HEK293 (cell line): Measurements from ENCODE around the gene OTX1.

Source experiments
- CTCF ChIA-PET: fragments of 350-600 bp; formaldehyde crosslinking; extraction: SDS; loops from one replicate; lab custom pipeline; 2021; ENCODE audit warnings: antibody characterized with exemption; lab: Yijun Ruan, JAX
- POLR2A ChIA-PET: fragments of 300-600 bp; formaldehyde crosslinking; extraction: SDS; loops from one replicate; lab custom pipeline; 2020; ENCODE audit warnings: antibody characterized with exemption, inconsistent platforms; lab: Yijun Ruan, JAX
- H3K27ac ChIP-seq: fragments of 200-500 bp; sonication (Bioruptor generic); 2 replicates; pipeline ENCODE4 v1.5.1; 2014; ENCODE audit warnings: low read depth, low read length, control low read depth, inconsistent platforms; ENCODE audit errors: extremely low read depth
- H3K36me3 ChIP-seq, 2 experiments: fragments of 200-500 bp in 1 of 2; sonication (Bioruptor generic) in 1 of 2; 1 replicate in 1 of 2; 2 replicates in 1 of 2; pipeline ENCODE4 v1.5.1; 2014 to 2017; ENCODE audit warnings: inconsistent platforms in 2 of 2, low read length in 2 of 2; ENCODE audit not compliant: control insufficient read depth in 2 of 2, insufficient read depth in 1 of 2
- H3K4me1 ChIP-seq: fragments of 200-500 bp; sonication (Bioruptor generic); 2 replicates; pipeline ENCODE4 v1.5.1; 2014; ENCODE audit warnings: mild to moderate bottlenecking, low read length, inconsistent platforms; ENCODE audit not compliant: control insufficient read depth, insufficient read depth
- H3K4me3 ChIP-seq: 2 replicates; pipeline ENCODE4 v1.5.1; 2011; ENCODE audit warnings: low read depth, mild to moderate bottlenecking, control low read depth, low read length, moderate library complexity
- H3K9me3 ChIP-seq: fragments of 200-500 bp; sonication (Bioruptor generic); 2 replicates; pipeline ENCODE4 v1.5.1; 2014; ENCODE audit warnings: low read depth, low read length, inconsistent platforms; ENCODE audit not compliant: control insufficient read depth, insufficient read depth
- ATF2 ChIP-seq: fragments of 450-650 bp; formaldehyde crosslinking; IDR thresholded peaks from 2 replicates; pipeline ENCODE4 v1.5.1; 2016; ENCODE audit warnings: missing biosample characterization, missing genetic modification characterization, low read depth
- GLI4 ChIP-seq: fragments of 450-650 bp; formaldehyde crosslinking; IDR thresholded peaks from 2 replicates; pipeline ENCODE4 v1.5.1; 2016; ENCODE audit warnings: missing biosample characterization, missing genetic modification characterization
- IKZF3 ChIP-seq: fragments of 450-650 bp; IDR thresholded peaks from 2 replicates; pipeline ENCODE4 v1.5.0; 2018; ENCODE audit warnings: missing biosample characterization, mild to moderate bottlenecking, missing genetic modification characterization, moderate library complexity
- KLF16 ChIP-seq: fragments of 450-650 bp; formaldehyde crosslinking; IDR thresholded peaks from 2 replicates; pipeline ENCODE4 v1.5.1; 2017; ENCODE audit warnings: missing biosample characterization, missing genetic modification characterization
- KLF8 ChIP-seq: fragments of 450-650 bp; formaldehyde crosslinking; IDR thresholded peaks from 2 replicates; pipeline ENCODE4 v1.5.1; 2016; ENCODE audit warnings: missing biosample characterization, missing genetic modification characterization
- MEIS1 ChIP-seq: sonication (generic); formaldehyde crosslinking; IDR thresholded peaks from 2 replicates; pipeline ENCODE4 v1.8.1; 2022; ENCODE audit warnings: missing genetic modification reagents, mild to moderate bottlenecking, borderline replicate concordance
- OVOL3 ChIP-seq: fragments of 450-650 bp; formaldehyde crosslinking; IDR thresholded peaks from 2 replicates; pipeline ENCODE4 v1.5.1; 2016; ENCODE audit warnings: missing biosample characterization, missing genetic modification characterization
- TCF7L2 ChIP-seq: IDR thresholded peaks from 2 replicates; pipeline ENCODE4 v1.6.1; 2011; ENCODE audit warnings: low read depth, mild to moderate bottlenecking, inconsistent platforms, low read length, moderate library complexity, borderline replicate concordance
- ZBTB20 ChIP-seq: fragments of 450-650 bp; formaldehyde crosslinking; IDR thresholded peaks from 2 replicates; pipeline ENCODE4 v1.5.1; 2016; ENCODE audit warnings: missing biosample characterization, missing genetic modification characterization
- ZFP69B ChIP-seq: fragments of 450-650 bp; formaldehyde crosslinking; IDR thresholded peaks from 2 replicates; pipeline ENCODE4 v1.5.1; 2016; ENCODE audit warnings: missing biosample characterization, missing genetic modification characterization
- ZNF140 ChIP-seq: fragments of 450-650 bp; formaldehyde crosslinking; IDR thresholded peaks from 2 replicates; pipeline ENCODE4 v1.5.1; 2016; ENCODE audit warnings: missing biosample characterization, missing genetic modification characterization
- ZNF155 ChIP-seq: fragments of 450-650 bp; formaldehyde crosslinking; IDR thresholded peaks from 2 replicates; pipeline ENCODE4 v1.5.1; 2016; ENCODE audit warnings: missing biosample characterization, missing genetic modification characterization
- ZNF169 ChIP-seq: fragments of 450-650 bp; formaldehyde crosslinking; IDR thresholded peaks from 2 replicates; pipeline ENCODE4 v1.5.1; 2016; ENCODE audit warnings: missing biosample characterization, missing genetic modification characterization
- ZNF174 ChIP-seq: fragments of 450-650 bp; formaldehyde crosslinking; IDR thresholded peaks from 2 replicates; pipeline ENCODE4 v1.5.0; 2017; ENCODE audit warnings: missing biosample characterization, mild to moderate bottlenecking, missing genetic modification characterization
- ZNF184 ChIP-seq: fragments of 450-650 bp; IDR thresholded peaks from 2 replicates; pipeline ENCODE4 v1.5.1; 2018; ENCODE audit warnings: missing biosample characterization, mild to moderate bottlenecking, missing genetic modification characterization
- ZNF211 ChIP-seq: fragments of 450-650 bp; formaldehyde crosslinking; IDR thresholded peaks from 2 replicates; pipeline ENCODE4 v1.5.1; 2016; ENCODE audit warnings: low read depth, missing biosample characterization, missing genetic modification characterization
- ZNF23 ChIP-seq: fragments of 450-650 bp; formaldehyde crosslinking; IDR thresholded peaks from 2 replicates; pipeline ENCODE4 v1.5.1; 2016; ENCODE audit warnings: missing biosample characterization, missing genetic modification characterization, borderline replicate concordance
- ZNF24 ChIP-seq: fragments of 450-650 bp; formaldehyde crosslinking; IDR thresholded peaks from 2 replicates; pipeline ENCODE4 v1.5.1; 2016; ENCODE audit warnings: missing biosample characterization, missing genetic modification characterization
- ZNF280C ChIP-seq: fragments of 450-650 bp; formaldehyde crosslinking; IDR thresholded peaks from 2 replicates; pipeline ENCODE4 v1.5.1; 2016; ENCODE audit warnings: missing biosample characterization, missing genetic modification characterization
- ZNF311 ChIP-seq: fragments of 450-650 bp; formaldehyde crosslinking; IDR thresholded peaks from 2 replicates; pipeline ENCODE4 v1.5.1; 2017; ENCODE audit warnings: missing biosample characterization, missing genetic modification characterization, borderline replicate concordance
- ZNF341 ChIP-seq: fragments of 450-650 bp; formaldehyde crosslinking; IDR thresholded peaks from 2 replicates; pipeline ENCODE4; 2016; ENCODE audit warnings: low read depth, missing biosample characterization, missing genetic modification characterization
- ZNF362 ChIP-seq: fragments of 450-650 bp; formaldehyde crosslinking; IDR thresholded peaks from 2 replicates; pipeline ENCODE4 v1.5.1; 2016; ENCODE audit warnings: missing biosample characterization, missing genetic modification characterization
- ZNF521 ChIP-seq: fragments of 450-650 bp; formaldehyde crosslinking; IDR thresholded peaks from 2 replicates; pipeline ENCODE4 v1.5.1; 2017; ENCODE audit warnings: missing biosample characterization, mild to moderate bottlenecking, missing genetic modification characterization
- ZNF530 ChIP-seq: fragments of 450-650 bp; formaldehyde crosslinking; IDR thresholded peaks from 2 replicates; pipeline ENCODE4 v1.5.1; 2016; ENCODE audit warnings: low read depth, missing biosample characterization, missing genetic modification characterization
- ZNF549 ChIP-seq: fragments of 450-650 bp; IDR thresholded peaks from 2 replicates; pipeline ENCODE4 v1.5.1; 2018; ENCODE audit warnings: missing biosample characterization, missing genetic modification characterization, mild to moderate bottlenecking, inconsistent platforms, moderate library complexity
- ZNF610 ChIP-seq: fragments of 450-650 bp; formaldehyde crosslinking; IDR thresholded peaks from 2 replicates; pipeline ENCODE4 v1.5.1; 2016; ENCODE audit warnings: missing biosample characterization, missing genetic modification characterization, borderline replicate concordance
- ZNF624 ChIP-seq: fragments of 450-650 bp; formaldehyde crosslinking; IDR thresholded peaks from 2 replicates; pipeline ENCODE4 v1.5.1; 2017; ENCODE audit warnings: missing biosample characterization, missing genetic modification characterization
- ZNF654 ChIP-seq: fragments of 450-650 bp; formaldehyde crosslinking; IDR thresholded peaks from 2 replicates; pipeline ENCODE4 v1.5.1; 2016; ENCODE audit warnings: low read depth, missing biosample characterization, missing genetic modification characterization
- ZNF701 ChIP-seq: fragments of 450-650 bp; formaldehyde crosslinking; IDR thresholded peaks from 2 replicates; pipeline ENCODE4 v1.5.1; 2016; ENCODE audit warnings: missing biosample characterization, missing genetic modification characterization
- ZNF837 ChIP-seq: fragments of 450-650 bp; formaldehyde crosslinking; IDR thresholded peaks from 2 replicates; pipeline ENCODE4 v1.5.1; 2016; ENCODE audit warnings: missing biosample characterization, missing genetic modification characterization
- ZSCAN30 ChIP-seq: fragments of 450-650 bp; IDR thresholded peaks from 2 replicates; pipeline ENCODE4 v1.5.1; 2018; ENCODE audit warnings: missing biosample characterization, mild to moderate bottlenecking, missing genetic modification characterization, moderate library complexity
- ZXDB ChIP-seq: fragments of 450-650 bp; formaldehyde crosslinking; IDR thresholded peaks from 2 replicates; pipeline ENCODE4 v1.5.1; 2016; ENCODE audit warnings: missing biosample characterization, missing genetic modification characterization

The OTX1 gene

GRCh38 chr2:63086687-63087086 is 36.1 kb downstream of the OTX1 start:
- TF ChIP-seq KLF16 (tag by site-specific recombination) (0 out of 2 replicates have a peak, but pooled peaks have one; percentile 21), ZNF169 (tag by site-specific recombination) (no peak), ATF2 (tag by site-specific recombination) (0 out of 2 replicates have a peak, but pooled peaks have one; percentile 23)
- H3K4me1 ChIP-seq = no peaks in the 10 kb centered on the region
- CTCF ChIA-PET = no interaction called here
- no peaks in the 10 kb centered on the region for H3K36me3 ChIP-seq
- POLR2A ChIA-PET = interaction anchor here (0.5 kb wide), 1 partner anchor 475 kb away, joined by 3 read pairs; no protein-coding TSS in a partner anchor
- no peaks in the 10 kb centered on the region for H3K9me3 ChIP-seq
- no peak overlapping the region for H3K27ac ChIP-seq
- H3K4me3 ChIP-seq = no peak overlapping the region

- Histone ChIP-seq H3K4me1 (no peaks in the 10 kb centered on the region), H3K36me3 (no peaks in the 10 kb centered on the region), H3K27ac (no peak overlapping the region), H3K4me3 (no peak overlapping the region), H3K9me3 (no peaks in the 10 kb centered on the region)
- POLR2A ChIA-PET = no interaction called here
- no peak for TF ChIP-seq IKZF3
- TF ChIP-seq ZNF211 (tag by site-specific recombination) = no peak
- no peak for TF ChIP-seq ZNF155 (tag by site-specific recombination)
- no peak for TF ChIP-seq ZNF23 (tag by site-specific recombination)
- no peak for TF ChIP-seq ZXDB (tag by site-specific recombination)
- no peak for TF ChIP-seq ZNF837 (tag by site-specific recombination)
- no peak for TF ChIP-seq ZNF624 (tag by site-specific recombination)
- no peak for TF ChIP-seq ZNF530
- no peak for TF ChIP-seq ZNF24
- no peak for TF ChIP-seq ZNF521 (tag by site-specific recombination)
- TF ChIP-seq ZNF140 = no peak
- TF ChIP-seq ZNF610 (tag by site-specific recombination) = no peak
- TF ChIP-seq ZNF341 (tag by site-specific recombination) = no peak
- no peak for TF ChIP-seq ZFP69B (tag by site-specific recombination)
- TF ChIP-seq ZNF184 (tag by site-specific recombination) = no peak
- TF ChIP-seq ZNF654 (tag by site-specific recombination) = no peak
- CTCF ChIA-PET = interaction anchor here (0.6 kb wide), 1 partner anchor 370 kb away, joined by 4 read pairs; no protein-coding TSS in a partner anchor
Observed at GRCh38 chr2:63092401-63092800, 41.8 kb downstream of the OTX1 start.

GRCh38 chr2:63092857-63093256 is 42.2 kb downstream of the OTX1 start:
- Histone ChIP-seq H3K9me3 (no peaks in the 10 kb centered on the region), H3K36me3 (no peaks in the 10 kb centered on the region), H3K4me3 (no peak overlapping the region), H3K4me1 (no peaks in the 10 kb centered on the region), H3K27ac (no peak overlapping the region)
- ChIA-PET CTCF (interaction anchor here (0.6 kb wide), 1 partner anchor 370 kb away, joined by 4 read pairs; no protein-coding TSS in a partner anchor), POLR2A (no interaction called here)
- TF ChIP-seq OVOL3 (no peak), ZSCAN30 (tag by site-specific recombination) (no peak), ZNF701 (no peak), ZNF549 (tag by site-specific recombination) (no peak), ZNF280C (tag by site-specific recombination) (no peak), GLI4 (tag by site-specific recombination) (no peak), ZNF311 (tag by site-specific recombination) (no peak), KLF8 (tag by site-specific recombination) (no peak), ZNF362 (tag by site-specific recombination) (no peak), TCF7L2 (no peak), MEIS1 (no peak), ZBTB20 (tag by site-specific recombination) (no peak), ZNF174 (tag by site-specific recombination) (no peak)
